ENCODE results near the gene EREG. TPM values are rescaled to one million over a fixed set of nuclear protein-coding genes. Genes with fewer than 3 reads are reported as not detected.

EREG gene
- total and polyA plus RNA-seq, 4 donors = 0.51 TPM; not detected in 3

DNA sequence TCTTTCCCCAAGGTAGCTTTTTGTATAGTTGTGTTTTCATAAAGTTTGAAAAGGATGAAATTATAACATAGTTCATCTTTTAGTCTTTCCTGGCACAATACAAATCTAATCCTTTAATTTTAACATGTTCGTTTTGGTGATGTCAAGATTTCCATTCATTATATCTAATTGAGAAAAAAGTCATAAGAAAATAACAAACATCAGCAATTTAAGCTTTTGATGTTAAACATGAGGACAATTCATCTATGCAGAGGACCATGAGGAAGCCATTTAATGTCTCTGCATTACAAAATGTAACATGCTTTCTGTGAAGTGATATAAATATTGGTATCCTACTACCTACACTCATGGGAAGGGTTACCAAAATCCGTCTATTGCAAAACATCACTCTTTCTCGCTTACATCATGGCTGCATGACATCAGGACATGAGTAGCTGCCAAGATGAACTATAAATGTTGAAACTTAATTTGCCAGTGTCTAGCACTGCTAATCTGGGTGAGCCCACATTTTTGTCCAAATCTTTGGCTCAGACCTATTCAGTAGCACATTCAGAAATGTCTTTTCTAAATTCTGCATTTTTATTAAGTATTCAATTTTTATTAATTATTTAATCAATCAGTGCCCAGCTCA is 47.2 kb upstream of the EREG start:
- WGBS = 71% methylated on average over 3 of the region's 3 CpGs

GRCh38 chr4:74318276-74318675 is 46.7 kb upstream of the EREG start:
- 86% methylated on average over 2 of the region's 2 CpGs for WGBS
- no peak overlapping the region for H3K4me3 ChIP-seq (ENCODE audit: low read depth in 1 of 3, low read length in 3 of 3)
- no peak overlapping the region for H3K9ac ChIP-seq (ENCODE audit: low read depth in 1 of 2, low read length in 2 of 2)
- no peak overlapping the region for H3K27ac ChIP-seq (ENCODE audit: low read depth in 1 of 2, low read length in 2 of 2)
- H3K36me3 ChIP-seq (ENCODE audit: control insufficient read depth in 4 of 4, insufficient read depth in 3 of 4, low read depth in 1 of 4, low read length in 3 of 4) = no peaks in the 10 kb centered on the region
- TF ChIP-seq FOXA1 (IDR thresholded peaks at IDR 0.05) (no peak), JUND (IDR thresholded peaks at IDR 0.05) (no peak)
- TF ChIP-seq, protein P1, sequence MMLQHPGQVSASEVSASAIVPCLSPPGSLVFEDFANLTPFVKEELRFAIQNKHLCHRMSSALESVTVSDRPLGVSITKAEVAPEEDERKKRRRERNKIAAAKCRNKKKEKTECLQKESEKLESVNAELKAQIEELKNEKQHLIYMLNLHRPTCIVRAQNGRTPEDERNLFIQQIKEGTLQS (IDR thresholded peaks at IDR 0.05) = no peak
- H3K4me1 ChIP-seq (ENCODE audit: control insufficient read depth in 4 of 4, insufficient read depth in 4 of 4, low read length in 3 of 4) = no peaks in the 10 kb centered on the region
- no peaks in the 10 kb centered on the region for H3K9me3 ChIP-seq (ENCODE audit: control insufficient read depth in 4 of 4, low read length in 3 of 4)
- no peak for DNase-seq (ENCODE audit: low spot score)
- peaks cover 0 to 3% (median 0%) of the 10 kb centered on the region in 4 donors for H3K27me3 ChIP-seq (ENCODE audit: control insufficient read depth in 4 of 4, insufficient read depth in 4 of 4, low read length in 3 of 4)

More for the DNA sequence above, 47.2 kb upstream of the EREG start:
- H3K36me3 ChIP-seq (ENCODE audit: control insufficient read depth in 4 of 4, insufficient read depth in 3 of 4, low read depth in 1 of 4, low read length in 3 of 4) = no peaks in the 10 kb centered on the region
- H3K9me3 ChIP-seq (ENCODE audit: control insufficient read depth in 4 of 4, low read length in 3 of 4) = no peaks in the 10 kb centered on the region
- no peaks in the 10 kb centered on the region for H3K4me1 ChIP-seq (ENCODE audit: control insufficient read depth in 4 of 4, insufficient read depth in 4 of 4, low read length in 3 of 4)
- no peak for TF ChIP-seq YY1 (IDR thresholded peaks at IDR 0.05)
- TF ChIP-seq FOXA1 (IDR thresholded peaks at IDR 0.05) = no peak
- TF ChIP-seq, protein P1 (IDR thresholded peaks at IDR 0.05) = no peak
- no peak for TF ChIP-seq FOXA2 (IDR thresholded peaks at IDR 0.05)
- TF ChIP-seq TAF1 (conservative IDR thresholded peaks at IDR 0.05) = no peak
- TF ChIP-seq HNF4G (IDR thresholded peaks at IDR 0.05) = no peak
- no peak for TF ChIP-seq RAD21 (IDR thresholded peaks at IDR 0.05)
- no peak for TF ChIP-seq SP1 (IDR thresholded peaks at IDR 0.05)
- TF ChIP-seq, protein P2, sequence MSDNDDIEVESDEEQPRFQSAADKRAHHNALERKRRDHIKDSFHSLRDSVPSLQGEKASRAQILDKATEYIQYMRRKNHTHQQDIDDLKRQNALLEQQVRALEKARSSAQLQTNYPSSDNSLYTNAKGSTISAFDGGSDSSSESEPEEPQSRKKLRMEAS (IDR thresholded peaks at IDR 0.05) = no peak
- TF ChIP-seq NR2F2 (IDR thresholded peaks at IDR 0.05) = no peak
- TF ChIP-seq, protein P3, sequence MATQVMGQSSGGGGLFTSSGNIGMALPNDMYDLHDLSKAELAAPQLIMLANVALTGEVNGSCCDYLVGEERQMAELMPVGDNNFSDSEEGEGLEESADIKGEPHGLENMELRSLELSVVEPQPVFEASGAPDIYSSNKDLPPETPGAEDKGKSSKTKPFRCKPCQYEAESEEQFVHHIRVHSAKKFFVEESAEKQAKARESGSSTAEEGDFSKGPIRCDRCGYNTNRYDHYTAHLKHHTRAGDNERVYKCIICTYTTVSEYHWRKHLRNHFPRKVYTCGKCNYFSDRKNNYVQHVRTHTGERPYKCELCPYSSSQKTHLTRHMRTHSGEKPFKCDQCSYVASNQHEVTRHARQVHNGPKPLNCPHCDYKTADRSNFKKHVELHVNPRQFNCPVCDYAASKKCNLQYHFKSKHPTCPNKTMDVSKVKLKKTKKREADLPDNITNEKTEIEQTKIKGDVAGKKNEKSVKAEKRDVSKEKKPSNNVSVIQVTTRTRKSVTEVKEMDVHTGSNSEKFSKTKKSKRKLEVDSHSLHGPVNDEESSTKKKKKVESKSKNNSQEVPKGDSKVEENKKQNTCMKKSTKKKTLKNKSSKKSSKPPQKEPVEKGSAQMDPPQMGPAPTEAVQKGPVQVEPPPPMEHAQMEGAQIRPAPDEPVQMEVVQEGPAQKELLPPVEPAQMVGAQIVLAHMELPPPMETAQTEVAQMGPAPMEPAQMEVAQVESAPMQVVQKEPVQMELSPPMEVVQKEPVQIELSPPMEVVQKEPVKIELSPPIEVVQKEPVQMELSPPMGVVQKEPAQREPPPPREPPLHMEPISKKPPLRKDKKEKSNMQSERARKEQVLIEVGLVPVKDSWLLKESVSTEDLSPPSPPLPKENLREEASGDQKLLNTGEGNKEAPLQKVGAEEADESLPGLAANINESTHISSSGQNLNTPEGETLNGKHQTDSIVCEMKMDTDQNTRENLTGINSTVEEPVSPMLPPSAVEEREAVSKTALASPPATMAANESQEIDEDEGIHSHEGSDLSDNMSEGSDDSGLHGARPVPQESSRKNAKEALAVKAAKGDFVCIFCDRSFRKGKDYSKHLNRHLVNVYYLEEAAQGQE (IDR thresholded peaks at IDR 0.05) = no peak
- TF ChIP-seq CTCF (IDR thresholded peaks at IDR 0.05; ENCODE audit: low read depth, low read length, missing input control) = no peak
- no peak for TF ChIP-seq GABPA (IDR thresholded peaks at IDR 0.05 in 1 of 2, conservative IDR thresholded peaks at IDR 0.05 in 1 of 2)
- no peak overlapping the region for H3K27ac ChIP-seq (ENCODE audit: low read depth in 1 of 2, low read length in 2 of 2)
- peaks cover 0 to 3% (median 0%) of the 10 kb centered on the region in 4 donors for H3K27me3 ChIP-seq (ENCODE audit: control insufficient read depth in 4 of 4, insufficient read depth in 4 of 4, low read length in 3 of 4)
- H3K9ac ChIP-seq (ENCODE audit: low read depth in 1 of 2, low read length in 2 of 2) = no peak overlapping the region
- DNase-seq (ENCODE audit: low spot score) = no peak
- no peak overlapping the region for H3K4me3 ChIP-seq (ENCODE audit: low read depth in 1 of 3, low read length in 3 of 3)
